Upper lobe of left lung (tissue), 6 donors: ENCODE data around the gene GDAP1L1. TPM values are rescaled to one million over a fixed set of nuclear protein-coding genes. Genes with fewer than 3 reads are reported as not detected.

Experiments used
- ATAC-seq, 2 donors: fragments of 200-7000 bp; cut with Tn5 transposase; one replicate each; pipeline ENCODE4 v1.9.1; 2022; ENCODE audit warnings: mild to moderate bottlenecking in 2 of 2, moderate library complexity in 2 of 2; ENCODE audit not compliant: low FRiP score in 2 of 2
- DNase-seq, 2 donors: peaks; one replicate each; pipeline ENCODE4 v3.0.0-alpha.2; 2019 to 2020
- H3K27ac ChIP-seq, 4 donors: fragments of 200-600 bp; sonication (generic); one replicate each; pipeline ENCODE4 v1.5.1; 2016 to 2019
- H3K27me3 ChIP-seq, 4 donors: fragments of 200-600 bp; sonication (generic); one replicate each; pipeline ENCODE4 v1.5.1; 2017 to 2019
- H3K36me3 ChIP-seq, 4 donors: fragments of 200-600 bp; sonication (generic); one replicate each; pipeline ENCODE4 v1.5.1; 2016 to 2019
- H3K4me1 ChIP-seq, 4 donors: fragments of 200-600 bp; sonication (generic); one replicate each; pipeline ENCODE4 v1.5.1; 2018 to 2019
- H3K4me3 ChIP-seq, 4 donors: fragments of 200-600 bp; sonication (generic); one replicate each; pipeline ENCODE4 v1.5.1; 2017 to 2019; ENCODE audit warnings: mild to moderate bottlenecking in 2 of 4, moderate library complexity in 1 of 4
- H3K9me3 ChIP-seq, 4 donors: fragments of 200-600 bp; sonication (generic); one replicate each; pipeline ENCODE4 v1.5.1; 2018 to 2019
- EP300 ChIP-seq, 4 donors: sonication (generic); formaldehyde crosslinking; IDR thresholded peaks; one replicate each; pipeline ENCODE4 v1.5.1; 2017; ENCODE audit warnings: antibody characterized with exemption in 4 of 4, control low read depth in 2 of 4
- POLR2A ChIP-seq, 4 donors: fragments of 450-650 bp; IDR thresholded peaks; one replicate each; pipeline ENCODE4 v1.5.1; 2016 to 2017; ENCODE audit warnings: antibody characterized with exemption in 4 of 4, mild to moderate bottlenecking in 2 of 4
- POLR2AphosphoS5 ChIP-seq, 2 donors: sonication (generic); formaldehyde crosslinking; IDR thresholded peaks; one replicate each; pipeline ENCODE4 v1.5.1; 2017; ENCODE audit warnings: antibody characterized with exemption in 2 of 2
- WGBS, 2 donors: methylation state at CpG; one replicate each; pipeline ENCODE4 v1.1.5; 2017 to 2018; 5-methylcytosine and 5-hydroxymethylcytosine counted together
- total RNA-seq, 6 donors: library from RNA; depleted of rRNA in 4 of 6; stranded (reverse); fragments of >200 nt in 4 of 6; gene quantifications; one replicate each; pipeline versions ENCODE4 v1.1.0 to v1.2.1, GENCODE V29; 2016 to 2021
- TF ChIP-seq, protein P1 (sequence below), 6 experiments: fragments of 450-650 bp in 4 of 6; fragments of 200-600 bp in 2 of 6; sonication (generic) in 2 of 6; IDR thresholded peaks; one replicate each; pipeline ENCODE4 v1.5.1; 2016 to 2019; ENCODE audit warnings: antibody characterized with exemption in 6 of 6
- donor health status: DM: no; HTN: no; CAD: no; lungs with moderate emphysema.
- donor health status: DM: no; HTN: yes; CAD: no; lungs with severe emphysema.

Gene GDAP1L1
- not detected for total RNA-seq

DNA sequence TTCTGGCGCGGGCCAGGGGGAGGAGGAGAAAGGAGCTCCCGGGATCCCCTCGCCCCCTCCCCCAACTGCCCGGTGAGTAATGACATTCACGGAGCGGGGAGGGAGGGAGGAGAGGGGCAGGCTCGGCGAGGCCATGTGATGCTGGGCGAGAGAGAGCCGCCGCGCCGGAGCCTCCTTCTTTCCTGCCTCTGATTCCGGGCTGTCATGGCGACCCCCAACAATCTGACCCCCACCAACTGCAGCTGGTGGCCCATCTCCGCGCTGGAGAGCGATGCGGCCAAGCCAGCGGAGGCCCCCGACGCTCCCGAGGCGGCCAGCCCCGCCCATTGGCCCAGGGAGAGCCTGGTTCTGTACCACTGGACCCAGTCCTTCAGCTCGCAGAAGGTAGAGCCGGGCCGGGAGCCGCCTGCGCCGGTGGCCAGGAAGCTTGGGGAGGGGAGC lies at the start of gene GDAP1L1:
GDAP1L1 (plus strand) TSS at position 178 of the 441 bp plus-strand sequence; CDS start at position 205, 27 bp downstream.
- TF ChIP-seq POLR2A (IDR thresholded peaks at IDR 0.05), result no peak
- no peak for TF ChIP-seq POLR2AphosphoS5 (IDR thresholded peaks at IDR 0.05)
- TF ChIP-seq EP300 (IDR thresholded peaks at IDR 0.05), result no peak
- TF ChIP-seq, protein P1, sequence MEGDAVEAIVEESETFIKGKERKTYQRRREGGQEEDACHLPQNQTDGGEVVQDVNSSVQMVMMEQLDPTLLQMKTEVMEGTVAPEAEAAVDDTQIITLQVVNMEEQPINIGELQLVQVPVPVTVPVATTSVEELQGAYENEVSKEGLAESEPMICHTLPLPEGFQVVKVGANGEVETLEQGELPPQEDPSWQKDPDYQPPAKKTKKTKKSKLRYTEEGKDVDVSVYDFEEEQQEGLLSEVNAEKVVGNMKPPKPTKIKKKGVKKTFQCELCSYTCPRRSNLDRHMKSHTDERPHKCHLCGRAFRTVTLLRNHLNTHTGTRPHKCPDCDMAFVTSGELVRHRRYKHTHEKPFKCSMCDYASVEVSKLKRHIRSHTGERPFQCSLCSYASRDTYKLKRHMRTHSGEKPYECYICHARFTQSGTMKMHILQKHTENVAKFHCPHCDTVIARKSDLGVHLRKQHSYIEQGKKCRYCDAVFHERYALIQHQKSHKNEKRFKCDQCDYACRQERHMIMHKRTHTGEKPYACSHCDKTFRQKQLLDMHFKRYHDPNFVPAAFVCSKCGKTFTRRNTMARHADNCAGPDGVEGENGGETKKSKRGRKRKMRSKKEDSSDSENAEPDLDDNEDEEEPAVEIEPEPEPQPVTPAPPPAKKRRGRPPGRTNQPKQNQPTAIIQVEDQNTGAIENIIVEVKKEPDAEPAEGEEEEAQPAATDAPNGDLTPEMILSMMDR (IDR thresholded peaks at IDR 0.05), result no peak
- H3K9me3 ChIP-seq, result no peaks in the 10 kb centered on the region
- peak in 1 of 2 donors; percentile 64 for DNase-seq
- no peaks in the 10 kb centered on the region for H3K36me3 ChIP-seq
- peak in 1 of 2 donors; percentile 39 for ATAC-seq
- 0 to 12% methylated on average over 10 to 31 of the region's 32 CpGs for WGBS, 2 donors
- H3K27ac ChIP-seq, result no peak within 1 kb of the TSS
- peaks cover 0 to 12% (median 5%) of the 10 kb centered on the region in 4 donors for H3K27me3 ChIP-seq
- H3K4me3 ChIP-seq, result no peak within 1 kb of the TSS
- peaks cover 5 to 12% (median 9%) of the 10 kb centered on the region in 4 donors for H3K4me1 ChIP-seq

DNA sequence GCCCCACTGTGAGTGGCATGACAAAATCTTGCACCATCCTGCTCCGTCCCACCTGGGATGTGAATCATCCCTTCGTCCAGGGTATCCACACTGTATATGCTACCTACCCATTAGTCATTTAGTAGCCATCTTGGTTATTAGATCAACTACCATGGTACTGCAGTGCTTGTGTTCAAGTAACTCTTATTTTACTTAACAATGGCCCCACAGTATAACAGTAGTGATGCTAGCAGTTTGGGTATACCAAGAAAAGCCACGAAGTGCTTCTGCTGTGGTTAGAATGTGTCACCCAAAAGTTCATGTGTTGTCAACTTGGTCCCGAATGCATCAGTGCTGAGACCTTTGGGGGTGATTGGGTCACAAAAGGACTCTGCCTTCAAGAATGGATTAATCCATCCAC lies 48.2 kb upstream of the GDAP1L1 start:
- peaks cover 34 to 77% (median 55%) of the 10 kb centered on the region in 4 donors for H3K36me3 ChIP-seq
- TF ChIP-seq EP300 (IDR thresholded peaks at IDR 0.05) (no peak), POLR2A (IDR thresholded peaks at IDR 0.05) (no peak), POLR2AphosphoS5 (IDR thresholded peaks at IDR 0.05) (no peak)
- TF ChIP-seq, protein P1 (IDR thresholded peaks at IDR 0.05), result no peak
- no peaks in the 10 kb centered on the region for H3K27me3 ChIP-seq
- H3K4me3 ChIP-seq, result no peak overlapping the region
- H3K4me1 ChIP-seq, result peaks cover 2 to 15% (median 10%) of the 10 kb centered on the region in 4 donors
- no peaks in the 10 kb centered on the region for H3K9me3 ChIP-seq
- DNase-seq, result no peak
- ATAC-seq, result no peak
- no peak overlapping the region for H3K27ac ChIP-seq
- 83 to 89% methylated on average over 4 of the region's 4 CpGs for WGBS, 2 donors

DNA sequence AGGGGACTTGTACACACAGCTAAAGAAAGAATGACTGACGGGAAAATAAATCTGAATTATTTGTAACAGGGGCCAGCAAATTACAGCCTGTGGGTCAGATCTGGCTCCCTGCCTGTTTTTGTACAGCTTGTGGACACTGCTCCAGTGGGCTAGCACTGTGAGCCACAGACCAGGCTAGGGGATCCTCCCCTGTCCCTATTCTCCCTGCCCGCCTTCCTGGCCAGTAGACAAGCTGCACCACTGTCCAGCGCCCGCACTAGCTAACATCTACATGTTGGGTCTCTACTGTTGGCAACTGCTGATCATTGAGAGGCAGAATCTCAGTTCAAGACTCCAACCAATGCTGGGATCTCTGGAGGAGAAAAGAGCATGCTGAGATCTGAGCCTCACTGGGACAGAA lies 47.2 kb upstream of the GDAP1L1 start:
- peaks cover 12 to 25% (median 17%) of the 10 kb centered on the region in 4 donors for H3K4me1 ChIP-seq
- peaks cover 34 to 83% (median 56%) of the 10 kb centered on the region in 4 donors for H3K36me3 ChIP-seq
- 98 to 99% methylated on average over 4 of the region's 4 CpGs for WGBS, 2 donors
- TF ChIP-seq, protein P1 (IDR thresholded peaks at IDR 0.05), result no peak
- TF ChIP-seq POLR2AphosphoS5 (IDR thresholded peaks at IDR 0.05) (no peak), POLR2A (IDR thresholded peaks at IDR 0.05) (no peak), EP300 (IDR thresholded peaks at IDR 0.05) (no peak)
- DNase-seq (no peak), ATAC-seq (peak in 1 of 2 donors; percentile 32)
- H3K27ac ChIP-seq, result no peak overlapping the region
- no peak overlapping the region for H3K4me3 ChIP-seq
- H3K9me3 ChIP-seq, result no peaks in the 10 kb centered on the region
- H3K27me3 ChIP-seq, result no peaks in the 10 kb centered on the region

DNA sequence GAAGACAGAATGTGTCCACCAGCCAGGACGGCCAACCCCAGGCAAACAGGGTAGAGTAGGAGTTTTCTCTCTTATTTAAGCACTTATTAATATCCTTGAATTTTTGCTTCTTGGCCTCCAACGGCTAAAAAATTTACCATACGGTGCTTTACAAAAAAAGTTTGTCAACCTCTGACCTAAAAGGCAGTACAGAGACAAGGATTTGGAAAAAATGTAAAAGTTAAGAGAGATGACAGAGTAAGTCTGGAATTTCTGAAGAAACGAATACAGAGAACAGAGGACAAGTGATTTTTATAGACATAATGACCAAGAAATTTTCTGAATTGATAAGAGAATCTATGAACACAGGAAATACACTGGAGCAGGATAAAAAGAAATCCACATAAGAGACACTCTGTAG lies 46.7 kb upstream of the GDAP1L1 start:
- Histone ChIP-seq H3K27ac (no peak overlapping the region), H3K4me1 (peaks cover 14 to 25% (median 17%) of the 10 kb centered on the region in 4 donors), H3K4me3 (no peak overlapping the region), H3K27me3 (no peaks in the 10 kb centered on the region), H3K36me3 (peaks cover 34 to 85% (median 56%) of the 10 kb centered on the region in 4 donors), H3K9me3 (no peaks in the 10 kb centered on the region)
- ATAC-seq (no peak), DNase-seq (no peak)
- TF ChIP-seq POLR2AphosphoS5 (IDR thresholded peaks at IDR 0.05), result no peak
- TF ChIP-seq, protein P1 (IDR thresholded peaks at IDR 0.05), result no peak
- TF ChIP-seq EP300 (IDR thresholded peaks at IDR 0.05), result no peak
- TF ChIP-seq POLR2A (IDR thresholded peaks at IDR 0.05), result no peak
- 85 to 89% methylated on average over 4 of the region's 4 CpGs for WGBS, 2 donors

DNA sequence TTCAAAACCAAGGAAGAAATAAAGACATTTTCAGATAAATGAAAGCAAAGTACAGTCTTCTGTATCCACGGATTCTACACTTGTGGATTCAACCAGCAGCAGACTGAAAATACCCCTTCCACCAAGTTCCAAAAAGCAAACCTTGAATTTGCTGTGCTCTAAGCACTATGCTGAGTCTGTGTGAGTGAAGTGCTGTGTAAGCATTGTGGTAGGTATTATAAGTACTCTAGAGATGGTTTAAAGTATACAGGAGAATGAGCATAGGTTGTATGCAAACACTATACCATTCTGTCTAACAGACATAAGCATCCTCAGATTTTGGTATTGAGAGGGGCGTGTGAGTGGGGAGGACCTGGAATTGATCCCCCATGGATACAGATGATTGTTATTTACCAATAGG lies 46.1 kb upstream of the GDAP1L1 start:
- no peak overlapping the region for H3K4me3 ChIP-seq

More for the DNA sequence above, 46.1 kb upstream of the GDAP1L1 start:
- TF ChIP-seq EP300 (IDR thresholded peaks at IDR 0.05), result no peak
- no peak for TF ChIP-seq POLR2A (IDR thresholded peaks at IDR 0.05)
- TF ChIP-seq POLR2AphosphoS5 (IDR thresholded peaks at IDR 0.05), result no peak
- TF ChIP-seq, protein P1 (IDR thresholded peaks at IDR 0.05), result no peak
- H3K9me3 ChIP-seq, result no peaks in the 10 kb centered on the region
- no peak for DNase-seq
- no peak for ATAC-seq
- H3K27me3 ChIP-seq, result no peaks in the 10 kb centered on the region
- H3K36me3 ChIP-seq, result peaks cover 34 to 86% (median 53%) of the 10 kb centered on the region in 4 donors
- H3K27ac ChIP-seq, result no peak overlapping the region
- WGBS, 2 donors, result 43 to 75% methylated on average over 2 of the region's 2 CpGs
- H3K4me1 ChIP-seq, result peaks cover 14 to 25% (median 17%) of the 10 kb centered on the region in 4 donors
